ENCODE results near the gene RNLS.
"Not testable (repeated sequence)": the region's sequence is repeated elsewhere in the genome, so short reads cannot be mapped to it uniquely, and the experiment has no call there.

RNLS gene

GRCh38 chr10:88286030-88286429, 297.1 kb downstream of the RNLS start:
- DNase-seq = no peak

GRCh38 chr10:88281592-88282347, 301.3 kb downstream of the RNLS start:
- no peak for DNase-seq

GRCh38 chr10:88280518-88280917, 302.6 kb downstream of the RNLS start:
- no peak for DNase-seq

DNA sequence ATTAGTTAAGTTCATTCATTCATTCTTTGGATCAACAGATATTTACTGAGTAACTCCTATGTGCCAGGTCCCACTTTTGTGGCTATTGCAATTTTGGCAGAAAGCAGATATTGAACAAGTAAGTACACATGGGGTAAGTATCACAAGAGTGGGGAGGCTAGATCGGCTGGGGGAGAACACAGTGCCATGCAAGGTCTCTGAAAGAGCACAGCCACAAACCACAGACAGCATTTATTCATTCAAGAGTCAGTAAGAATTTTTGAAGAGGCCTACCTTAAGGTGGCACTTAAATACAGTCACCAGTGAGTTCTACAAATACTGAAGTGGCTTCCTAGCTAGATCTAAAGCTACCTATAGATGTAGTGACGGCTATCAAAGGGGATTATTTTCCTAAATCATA, 304.2 kb downstream of the RNLS start:
- no peak for DNase-seq

GRCh38 chr10:88276945-88277344, 306.2 kb downstream of the RNLS start:
- DNase-seq = not testable (repeated sequence)

DNA sequence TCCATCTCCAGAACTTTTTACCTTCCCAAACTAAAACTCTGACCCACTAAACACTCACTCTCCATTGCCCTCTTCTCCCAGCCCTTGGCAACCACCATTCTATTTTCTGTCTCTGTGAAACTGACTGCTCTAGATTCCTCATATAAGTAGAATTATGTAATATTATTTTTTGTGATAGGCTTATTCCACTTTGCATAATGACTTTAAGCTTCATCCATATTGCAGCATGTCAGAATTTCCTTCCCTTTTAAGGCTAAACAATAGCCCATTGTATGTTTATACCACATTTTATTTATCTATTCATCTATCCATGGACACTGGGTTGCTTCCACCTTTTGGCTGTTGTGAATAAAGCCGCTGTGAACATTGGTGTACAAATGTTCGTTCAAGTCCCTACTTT, 308.8 kb downstream of the RNLS start:
- no peak for DNase-seq

DNA sequence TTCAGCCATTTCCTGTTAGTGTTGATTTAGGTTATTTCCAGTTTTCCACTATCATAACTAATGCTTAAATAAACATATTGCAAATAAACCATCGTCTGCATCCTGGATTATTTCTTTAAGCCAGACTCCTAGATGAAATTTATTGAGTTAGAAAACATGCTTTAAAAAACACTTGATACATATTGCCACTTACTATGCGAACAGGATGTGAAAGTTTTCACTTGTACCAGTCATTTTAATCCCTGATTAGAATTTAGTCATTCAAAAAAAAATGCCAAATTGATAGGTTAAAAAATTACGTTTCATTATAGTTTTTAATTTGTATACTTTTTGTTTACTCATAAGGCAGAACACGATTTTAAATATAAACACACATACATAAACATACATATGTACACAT, 309.6 kb downstream of the RNLS start:
- DNase-seq = no peak

- DNase-seq = no peak
These were observed 311.2 kb downstream of the RNLS start for GRCh38 chr10:88271761-88272543.

GRCh38 chr10:88270871-88271713, 312.0 kb downstream of the RNLS start:
- no peak for DNase-seq

GRCh38 chr10:88270061-88270808, 312.9 kb downstream of the RNLS start:
- no peak for DNase-seq

DNA sequence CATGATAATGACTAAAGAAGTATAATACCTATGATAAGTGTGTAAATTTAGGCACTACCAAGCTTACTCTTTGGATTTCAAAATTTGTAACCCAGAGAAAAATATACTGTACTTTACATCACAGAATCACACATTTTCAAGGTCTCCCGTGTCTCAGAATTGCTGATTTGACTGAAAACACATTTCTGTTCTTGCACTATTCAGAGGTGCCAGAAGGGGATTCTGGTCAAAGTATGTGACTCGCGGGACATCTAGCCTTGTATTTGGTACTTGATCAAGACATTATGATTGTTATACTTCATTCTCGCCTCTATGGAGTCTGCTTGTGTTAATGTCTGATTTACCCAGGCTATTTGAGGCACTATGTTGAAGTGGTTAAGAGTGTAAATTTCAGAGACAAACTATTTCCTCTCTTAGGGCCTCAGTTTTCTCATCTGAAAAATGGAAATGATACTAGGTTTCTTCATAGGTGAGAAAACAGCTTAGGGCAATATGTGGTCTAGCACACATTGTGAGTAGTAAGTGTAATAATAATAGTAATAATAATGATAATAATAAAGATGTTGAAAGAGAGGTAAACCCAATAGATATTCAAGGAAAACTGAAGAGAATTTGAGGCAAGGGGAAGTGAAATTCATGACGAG, 320.4 kb downstream of the RNLS start:
- DNase-seq = no peak

- no peak for DNase-seq
These were observed 322.0 kb downstream of the RNLS start for GRCh38 chr10:88261152-88261551.

- DNase-seq = no peak
These were observed 322.6 kb downstream of the RNLS start for GRCh38 chr10:88260329-88261051.

DNA sequence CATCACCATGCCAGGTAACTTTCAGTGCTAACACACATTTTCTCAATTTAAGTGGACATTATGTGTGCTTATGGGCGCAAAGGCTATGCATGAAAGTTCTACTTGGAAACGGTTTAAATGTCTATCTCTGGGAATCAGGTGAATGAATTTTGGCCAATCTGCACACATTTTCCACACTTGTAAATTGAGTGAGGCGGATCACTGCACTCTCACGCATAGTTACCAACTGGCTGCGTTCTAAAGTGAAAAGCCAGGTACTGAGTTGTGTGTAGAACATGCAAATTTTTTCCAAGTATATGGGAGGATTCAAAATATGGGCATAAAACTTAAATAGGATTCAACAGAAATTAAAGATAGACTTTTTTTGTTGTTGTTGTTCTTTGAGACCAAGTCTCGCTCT, 323.7 kb downstream of the RNLS start:
- DNase-seq = no peak

DNA sequence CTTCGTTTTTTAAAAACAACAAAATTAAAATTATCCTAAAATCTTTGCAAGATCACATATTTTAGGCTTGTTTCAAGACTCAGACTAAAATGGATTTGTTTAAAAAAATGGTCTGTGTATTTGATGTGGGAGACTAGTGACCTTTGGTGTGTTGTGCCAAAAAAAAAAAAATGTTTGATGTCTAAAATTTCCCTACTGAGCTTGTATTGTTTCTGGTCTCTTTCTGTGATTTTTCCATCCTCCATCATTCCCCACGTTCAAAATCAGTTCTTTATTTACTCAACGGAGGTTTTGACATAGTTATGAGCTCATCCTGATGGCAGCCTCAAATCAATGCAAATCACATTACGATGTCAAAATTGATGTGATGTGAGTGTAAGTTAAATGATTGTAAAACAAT, 326.2 kb downstream of the RNLS start:
- DNase-seq = no peak

GRCh38 chr10:88256013-88256680, 327.0 kb downstream of the RNLS start:
- DNase-seq = no peak

GRCh38 chr10:88254091-88254490, 329.0 kb downstream of the RNLS start:
- no peak for DNase-seq

DNA sequence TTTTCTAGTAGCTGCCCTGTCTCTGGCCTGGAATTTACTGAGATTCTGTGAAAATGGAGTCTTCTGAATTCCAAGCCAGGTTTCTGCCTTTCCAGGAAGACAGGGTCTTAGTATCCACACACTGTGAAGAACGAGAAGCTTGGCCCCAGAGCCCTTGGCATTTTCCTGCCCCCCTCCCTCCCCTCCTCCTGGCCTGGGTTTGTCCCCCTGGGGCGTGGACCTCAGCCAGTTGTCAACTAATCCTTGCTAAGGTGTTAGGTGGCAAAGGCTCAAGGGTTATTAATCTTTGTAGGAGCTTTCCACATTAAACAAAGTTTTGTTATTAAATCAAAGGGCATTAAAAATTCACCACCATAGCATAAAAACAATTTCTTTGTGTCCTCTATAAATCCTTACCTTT, 329.5 kb downstream of the RNLS start:
- DNase-seq = no peak

- DNase-seq = no peak
These were observed 330.0 kb downstream of the RNLS start for GRCh38 chr10:88253128-88253527.

DNA sequence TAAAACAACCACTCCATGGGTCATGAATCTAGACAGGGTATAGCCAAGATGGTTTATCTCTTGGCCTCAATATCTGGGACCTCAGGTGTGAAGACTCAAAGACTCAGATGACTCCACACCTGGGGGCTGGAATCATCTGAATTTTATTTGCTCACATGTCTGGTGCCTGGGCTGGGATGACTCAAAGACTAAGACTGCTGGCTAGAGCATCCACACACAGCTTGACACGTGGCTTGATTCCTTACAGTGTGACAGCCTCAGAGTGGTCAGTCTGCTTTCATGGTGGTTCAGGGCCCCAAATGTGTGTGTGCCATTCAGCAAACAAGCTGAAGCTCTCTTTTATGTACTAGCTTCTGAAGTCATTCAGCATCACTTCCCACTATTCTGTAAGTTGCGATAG, 333.7 kb downstream of the RNLS start:
- DNase-seq = no peak

GRCh38 chr10:88246675-88247074, 336.4 kb downstream of the RNLS start:
- DNase-seq = no peak
